HPDE6-E6E7 (cell line): ENCODE results near the gene FZD1.
"Not testable (repeated sequence)": the region's sequence is repeated elsewhere in the genome, so short reads cannot be mapped to it uniquely, and the experiment has no call there.

ENCODE experiments used
- DNase-seq: peaks from one replicate; pipeline ENCODE4 v3.0.0; 2011; ENCODE audit warnings: missing footprints; ENCODE audit errors: extremely low spot score

FZD1 gene

GRCh38 chr7:91297939-91298338 is 33.7 kb downstream of the FZD1 start:
- DNase-seq, result no peak

- DNase-seq, result no peak
Measured at GRCh38 chr7:91299952-91300775, 35.9 kb downstream of the FZD1 start.

- no peak for DNase-seq
Measured at GRCh38 chr7:91302794-91303193, 38.6 kb downstream of the FZD1 start.

- no peak for DNase-seq
Measured at GRCh38 chr7:91306266-91306665, 42.0 kb downstream of the FZD1 start.

GRCh38 chr7:91307467-91307866 is 43.2 kb downstream of the FZD1 start:
- no peak for DNase-seq

- DNase-seq, result not testable (repeated sequence)
Measured at GRCh38 chr7:91308191-91308590, 44.0 kb downstream of the FZD1 start.

GRCh38 chr7:91310830-91311460 is 46.7 kb downstream of the FZD1 start:
- no peak for DNase-seq

GRCh38 chr7:91311839-91312238 is 47.6 kb downstream of the FZD1 start:
- DNase-seq, result no peak

GRCh38 chr7:91313113-91313512 is 48.9 kb downstream of the FZD1 start:
- no peak for DNase-seq

GRCh38 chr7:91314591-91315323 is 50.5 kb downstream of the FZD1 start:
- no peak for DNase-seq

GRCh38 chr7:91316426-91316825 is 52.2 kb downstream of the FZD1 start:
- DNase-seq, result no peak

GRCh38 chr7:91319351-91319750 is 55.1 kb downstream of the FZD1 start:
- no peak for DNase-seq

- no peak for DNase-seq
Measured at GRCh38 chr7:91320366-91321078, 56.3 kb downstream of the FZD1 start.
